Hindlimb muscle (tissue), 1 donor: Measurements from ENCODE around the gene GMCL2. TPM values are rescaled to one million over a fixed set of nuclear protein-coding genes. Genes with fewer than 3 reads are reported as not detected.

Experiments used
- DNase-seq: peaks from one replicate; pipeline ENCODE4 v3.0.0-alpha.2; 2013
- polyA plus RNA-seq: library from polyadenylated mRNA; unstranded; fragments of 120-200 nt; gene quantifications from one replicate; pipeline ENCODE4 v1.2.1, GENCODE V29; 2013; ENCODE audit not compliant: insufficient read length

The GMCL2 gene
- polyA plus RNA-seq, 1 donor, result not detected

DNA sequence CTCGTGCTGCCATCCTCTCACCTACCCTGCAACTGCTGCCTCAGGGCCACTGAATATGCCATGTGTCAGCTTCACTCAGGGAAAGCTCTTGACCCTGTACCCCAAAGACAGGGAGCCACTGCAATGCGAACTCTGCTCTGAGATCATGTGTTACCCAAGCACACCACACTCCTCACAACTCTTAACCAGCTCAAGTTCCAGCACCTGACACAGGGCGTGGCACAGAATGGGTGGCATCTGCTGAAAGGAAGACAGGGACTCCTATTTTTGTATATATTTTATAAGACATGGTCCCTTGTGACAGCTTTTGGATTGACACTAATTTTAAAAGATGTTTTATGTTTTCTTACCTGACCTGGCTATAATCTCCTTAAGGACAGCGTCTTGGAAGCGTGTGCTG lies 34.7 kb upstream of the GMCL2 start:
- DNase-seq, result no peak

DNA sequence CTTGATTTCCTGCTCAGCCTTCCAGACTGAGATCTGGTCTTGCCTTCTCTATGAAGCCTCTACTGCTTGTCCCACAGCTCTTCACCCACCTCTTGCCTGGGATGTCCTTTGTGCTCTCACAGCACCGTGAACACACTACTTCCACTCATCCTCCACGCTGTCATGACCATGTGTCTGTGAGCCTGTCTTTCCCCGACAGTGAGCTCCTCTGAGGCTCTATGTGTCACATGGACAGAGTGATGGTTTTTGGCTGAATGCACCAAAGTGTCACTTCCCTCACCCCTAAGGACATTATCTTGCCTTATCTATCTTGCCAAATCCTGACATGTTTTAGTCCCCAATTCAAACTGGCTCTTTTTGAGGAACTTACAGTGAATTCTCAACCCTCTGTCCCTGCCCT lies 34.1 kb upstream of the GMCL2 start:
- DNase-seq, result no peak

DNA sequence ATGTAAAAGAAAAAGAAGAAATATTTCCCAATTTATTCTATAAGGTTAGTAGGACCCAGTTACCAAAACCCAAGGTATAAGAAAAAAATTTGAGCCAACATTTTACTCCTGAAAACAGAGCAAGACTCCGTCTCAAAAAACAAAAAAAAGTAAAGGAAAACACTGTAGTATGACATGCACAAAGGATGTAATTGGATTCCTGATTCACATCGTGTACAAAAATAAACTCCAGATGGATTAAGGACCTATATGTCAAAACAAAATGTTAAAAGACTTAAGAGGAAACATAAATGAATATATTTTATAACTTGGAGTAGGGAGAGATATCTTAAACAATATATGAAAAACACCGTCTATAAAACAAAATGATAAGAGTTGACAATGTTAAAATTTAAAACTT lies 31.7 kb upstream of the GMCL2 start:
- no peak for DNase-seq

DNA sequence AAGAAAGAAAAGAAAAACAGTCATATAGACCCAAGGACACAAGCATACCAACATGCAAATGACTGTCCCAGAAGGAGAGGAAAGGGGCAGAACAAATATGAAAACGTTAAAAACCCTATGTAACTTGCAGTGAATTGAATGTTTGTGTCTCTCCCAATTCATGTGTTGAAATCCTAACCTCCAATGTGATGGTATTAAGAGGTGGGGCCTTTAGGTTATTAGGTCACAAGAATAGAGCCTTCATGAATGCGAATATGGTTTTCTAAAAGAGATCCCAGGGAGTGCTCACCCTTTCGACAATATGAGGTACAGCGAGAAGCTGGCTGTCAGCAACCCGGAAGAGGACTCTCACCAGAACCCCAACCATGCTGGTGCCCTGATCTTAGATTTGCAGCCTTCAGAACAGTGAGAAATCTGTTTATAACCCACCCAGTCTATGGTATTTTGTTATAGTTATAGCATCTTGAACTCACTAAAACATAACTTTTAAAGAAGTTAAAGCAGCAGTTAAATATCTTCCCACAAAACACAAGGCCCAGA lies 31.1 kb upstream of the GMCL2 start:
- no peak for DNase-seq

DNA sequence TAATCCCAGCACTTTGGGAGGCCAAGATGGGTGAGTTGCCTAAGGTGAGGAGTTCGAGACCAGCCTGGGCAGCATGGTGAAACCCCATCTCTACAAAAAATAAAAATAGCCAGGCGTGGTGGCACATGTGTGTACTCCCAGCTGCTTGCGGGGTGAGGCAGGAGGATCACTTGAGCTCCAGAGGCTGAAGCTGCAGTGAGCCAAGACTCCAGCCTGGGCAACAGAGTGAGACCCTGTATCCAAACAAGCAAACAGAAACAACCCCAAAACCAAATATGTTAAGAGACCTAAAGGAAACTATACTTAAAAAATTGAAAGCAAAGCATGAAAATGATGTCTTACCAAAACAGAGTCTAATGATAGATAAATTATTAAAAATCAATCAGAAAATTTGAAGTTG lies 29.6 kb upstream of the GMCL2 start:
- DNase-seq, result no peak

DNA sequence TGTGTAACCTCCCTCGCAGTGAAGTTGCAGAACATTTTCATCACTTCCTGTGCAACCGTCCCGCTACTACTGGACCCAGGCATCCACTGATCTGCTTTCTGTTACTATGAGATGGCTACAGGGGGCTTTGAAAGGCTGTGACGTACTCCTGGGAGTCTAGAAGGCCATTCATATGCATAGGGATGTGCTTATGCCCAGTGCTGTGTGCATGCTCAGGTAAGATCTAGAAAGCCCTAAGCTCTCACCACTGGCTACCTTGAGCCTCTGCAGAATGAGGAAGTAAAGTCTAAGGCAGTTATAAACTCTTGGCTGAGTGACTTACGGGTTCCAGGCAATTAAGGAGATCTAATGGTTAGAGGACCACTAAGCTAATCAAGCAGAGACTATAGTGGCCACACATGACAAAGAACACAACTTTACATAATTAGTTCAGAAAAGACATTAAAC lies 28.9 kb upstream of the GMCL2 start:
- no peak for DNase-seq

DNA sequence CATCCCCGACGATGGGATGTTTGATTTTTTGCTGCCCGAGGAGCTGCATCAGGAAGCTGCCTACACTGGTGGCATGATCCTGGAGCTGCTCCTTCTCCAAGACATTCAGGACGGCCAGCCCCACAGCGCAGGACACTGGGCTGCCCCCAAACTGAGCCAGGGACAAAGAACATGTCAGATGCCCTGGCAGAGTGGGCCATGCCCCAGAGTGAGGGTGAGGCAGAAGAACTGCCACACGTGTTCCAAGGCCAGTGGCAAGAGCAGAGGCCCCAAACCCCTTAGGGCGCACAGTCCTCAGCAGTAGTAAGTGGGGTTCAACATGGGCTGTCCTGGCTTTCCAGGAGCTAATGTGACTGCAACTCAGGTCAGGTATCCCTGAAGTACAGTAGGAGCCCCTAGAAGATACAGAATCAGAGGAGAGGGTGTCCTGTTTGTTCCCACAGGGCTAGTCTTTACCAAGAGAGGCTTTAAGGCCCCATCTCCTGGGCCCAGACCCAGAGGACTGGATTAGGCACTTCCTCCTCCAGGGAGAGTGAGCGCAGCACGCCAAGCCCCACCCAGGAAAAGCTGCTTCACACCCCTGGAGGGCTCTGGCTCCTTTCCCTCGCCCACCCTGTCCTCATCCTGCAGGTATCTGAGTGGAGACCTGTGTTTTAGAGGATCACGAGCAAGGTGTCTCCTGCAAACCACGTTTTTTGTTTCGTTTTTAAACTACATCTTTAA lies 28.3 kb upstream of the GMCL2 start:
- no peak for DNase-seq

DNA sequence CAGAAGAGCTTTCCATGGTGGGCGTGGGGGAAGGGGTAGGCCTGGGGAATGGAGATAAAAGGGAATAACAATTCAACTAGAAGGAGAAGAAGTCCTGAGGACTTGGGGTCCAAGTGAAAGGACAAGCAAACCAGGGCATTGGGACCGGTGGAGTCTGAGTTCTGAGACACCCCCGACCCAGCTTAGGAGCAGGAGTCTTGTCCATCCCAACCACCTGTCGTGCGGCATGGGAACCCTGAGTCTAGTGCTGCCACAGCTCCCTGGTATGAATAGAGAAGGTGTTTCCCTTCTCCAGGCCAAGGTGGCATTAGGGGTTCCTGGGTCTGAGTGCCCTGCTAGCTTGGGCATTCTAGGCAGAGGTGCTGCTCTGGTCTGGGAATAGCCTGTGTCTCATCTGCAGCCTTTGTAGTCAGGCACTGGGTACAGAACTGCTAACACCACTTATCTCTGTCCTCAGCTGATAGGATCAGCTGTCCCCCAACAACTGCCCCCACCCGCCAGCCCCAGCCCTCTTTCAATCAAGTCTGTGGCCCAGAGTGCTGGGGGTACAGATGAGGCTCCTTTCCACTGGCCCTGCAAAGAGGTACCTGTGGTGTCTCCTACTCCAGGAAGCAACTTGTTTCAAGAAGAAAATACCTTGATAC lies 27.1 kb upstream of the GMCL2 start:
- no peak for DNase-seq

DNA sequence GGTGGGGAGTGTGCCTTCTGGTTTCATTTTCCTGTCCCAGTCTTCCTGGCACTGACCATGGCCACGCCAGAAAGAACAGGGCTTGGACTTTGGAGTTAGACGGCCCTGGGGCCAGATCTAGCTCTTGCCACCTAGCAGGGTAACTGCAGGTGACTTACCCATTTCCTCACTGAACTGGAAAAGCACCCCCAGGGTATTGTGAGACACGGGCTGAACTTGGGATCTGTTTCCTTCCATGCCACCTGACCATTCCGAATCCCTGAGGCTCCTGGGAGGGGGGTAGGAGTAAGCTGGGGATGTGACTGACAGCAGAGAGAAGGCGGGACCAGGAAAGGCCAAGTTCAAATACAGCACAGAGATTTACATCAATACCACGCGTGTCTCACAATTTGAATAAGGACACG lies 26.6 kb upstream of the GMCL2 start:
- no peak for DNase-seq

DNA sequence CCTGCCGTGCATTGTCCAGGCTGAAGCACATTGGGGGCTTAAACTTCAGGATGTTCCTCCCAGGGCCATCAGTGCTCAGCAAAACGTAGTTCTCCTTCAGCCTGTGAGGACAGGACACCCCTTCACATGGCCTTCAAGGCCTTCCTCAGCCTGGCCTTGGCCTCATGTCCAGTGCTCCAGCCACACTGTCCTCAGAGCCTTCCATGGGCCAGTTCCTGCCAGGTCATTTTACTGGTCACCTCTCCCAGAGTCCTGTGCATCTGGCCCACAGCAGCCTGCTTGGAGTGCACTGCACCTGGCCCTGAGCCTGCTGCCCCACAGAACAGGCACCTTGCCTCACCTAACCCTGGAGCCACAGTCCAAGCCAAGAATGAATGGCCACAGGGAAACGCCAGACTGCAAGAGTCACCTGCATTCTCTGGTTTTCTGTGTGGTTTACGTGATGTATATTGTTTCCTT lies 25.9 kb upstream of the GMCL2 start:
- no peak for DNase-seq

DNA sequence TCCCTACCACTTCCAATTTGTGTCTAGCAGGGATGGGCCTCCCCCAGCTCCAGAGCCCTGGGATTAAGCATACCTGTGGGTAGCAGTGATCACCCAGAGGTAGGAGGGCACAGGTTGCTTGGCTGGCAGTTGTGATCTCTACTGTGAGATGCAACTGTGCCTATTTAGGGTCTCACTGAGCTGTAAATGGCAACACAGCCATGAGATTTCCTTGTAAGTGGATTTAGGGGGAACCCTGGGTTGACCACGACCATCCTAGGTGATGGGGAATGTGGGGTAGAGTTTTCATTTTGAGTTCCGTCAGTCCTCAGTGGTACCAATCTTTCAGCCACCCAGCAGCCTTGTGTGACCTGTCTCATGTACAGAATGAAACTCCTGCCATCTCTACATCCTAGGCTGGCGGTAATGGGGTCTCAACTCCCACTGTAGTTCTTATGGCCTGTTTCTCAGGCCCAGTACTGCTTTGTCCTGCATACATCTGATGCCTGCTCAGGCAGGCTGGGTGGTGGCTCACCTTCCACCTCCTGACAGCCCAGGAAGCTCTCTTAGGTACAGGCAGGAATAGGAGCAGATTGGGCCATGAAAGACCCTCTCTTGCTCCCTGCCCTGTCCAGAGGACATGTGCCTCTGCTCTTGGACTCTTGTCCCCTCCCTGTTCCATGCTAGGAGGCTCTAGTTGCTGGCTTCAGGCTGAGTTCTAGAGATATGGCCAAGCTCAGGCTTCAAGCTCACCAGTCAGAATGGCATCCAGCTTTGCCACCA lies 25.3 kb upstream of the GMCL2 start:
- DNase-seq, result no peak

DNA sequence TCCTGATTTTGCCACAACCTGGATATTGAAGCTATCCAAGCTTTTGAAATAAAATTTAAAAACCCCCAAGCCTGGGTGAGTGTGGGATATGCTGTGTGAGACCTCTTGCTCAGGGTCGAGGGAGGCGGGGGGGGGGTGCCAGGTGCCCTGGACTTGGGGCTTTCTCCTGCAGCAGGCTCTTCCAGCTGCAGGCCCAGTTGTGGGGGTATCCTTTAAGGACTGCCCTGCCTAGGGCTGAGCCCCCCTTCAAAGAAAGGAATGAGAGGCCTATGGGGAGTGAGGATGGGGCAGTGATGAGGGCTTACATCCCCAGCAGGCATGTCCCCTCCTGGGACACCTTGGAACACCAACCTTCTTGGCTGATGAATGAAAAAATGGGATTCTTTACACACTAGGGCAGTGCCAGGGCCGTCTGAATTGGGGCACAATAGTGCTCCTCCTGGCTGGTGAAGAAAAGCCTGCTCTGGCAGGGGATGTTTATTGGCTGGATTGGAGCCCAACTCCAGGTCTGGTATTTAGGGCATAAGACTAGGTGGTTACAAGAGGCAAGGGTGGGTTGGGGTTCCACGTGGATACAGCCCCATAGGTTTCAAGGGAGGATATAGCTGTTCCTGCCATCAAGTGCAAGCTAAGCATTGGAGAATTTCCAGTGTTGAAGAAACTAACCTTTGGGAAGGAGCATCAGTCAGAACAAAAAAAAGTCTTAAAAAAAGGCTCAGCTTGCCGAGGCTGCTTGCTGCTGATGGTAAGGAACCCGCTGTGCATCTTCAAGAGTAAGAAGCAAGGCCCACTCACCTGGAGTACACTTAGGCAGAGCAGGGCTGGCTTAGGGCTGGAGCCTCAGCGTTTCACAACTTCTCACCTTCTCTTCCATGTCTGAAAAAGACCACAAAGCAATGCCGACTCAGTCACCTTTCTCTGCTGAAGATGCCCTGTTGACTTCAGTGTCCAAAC lies 24.2 kb upstream of the GMCL2 start:
- no peak for DNase-seq

DNA sequence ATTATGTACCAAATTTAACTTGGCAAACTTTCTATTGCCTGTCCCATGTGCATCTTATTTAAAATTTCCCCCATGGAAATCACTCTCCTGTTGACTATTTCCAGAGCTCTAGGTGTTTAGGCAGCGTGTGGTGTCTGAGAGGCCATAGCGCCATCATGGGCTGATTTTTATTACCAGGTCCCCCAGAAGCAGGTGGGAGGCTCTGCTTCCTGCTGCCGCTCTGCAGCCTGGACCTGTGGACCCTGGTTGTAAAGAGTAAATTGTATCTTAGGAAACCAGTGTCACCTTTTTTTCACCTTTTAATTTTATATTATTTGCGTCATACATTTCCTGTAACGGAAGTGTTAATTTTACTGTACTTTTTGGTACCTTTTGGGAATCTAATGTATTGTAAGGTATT lies 23.5 kb upstream of the GMCL2 start:
- no peak for DNase-seq

DNA sequence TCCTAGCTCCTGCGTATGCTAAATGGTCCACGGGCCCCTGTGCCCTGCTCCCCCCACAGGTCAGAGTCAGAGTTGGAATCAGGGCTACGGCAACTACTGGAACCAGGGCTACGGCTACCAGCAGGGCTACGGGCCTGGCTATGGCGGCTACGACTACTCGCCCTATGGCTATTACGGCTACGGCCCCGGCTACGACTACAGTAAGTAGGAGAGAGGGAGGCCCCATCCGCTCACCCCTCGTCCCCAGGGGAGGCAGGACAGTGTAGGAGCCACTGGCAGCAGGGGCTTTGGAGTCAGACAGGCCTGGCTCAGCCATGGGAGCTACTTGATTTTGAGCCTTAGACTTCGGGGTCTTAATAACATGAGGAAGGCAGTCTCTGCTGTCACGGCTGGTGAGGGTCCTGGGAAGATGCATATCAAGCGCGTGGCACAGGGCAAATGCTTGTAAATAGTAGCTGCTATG lies 22.9 kb upstream of the GMCL2 start:
- DNase-seq, result no peak

DNA sequence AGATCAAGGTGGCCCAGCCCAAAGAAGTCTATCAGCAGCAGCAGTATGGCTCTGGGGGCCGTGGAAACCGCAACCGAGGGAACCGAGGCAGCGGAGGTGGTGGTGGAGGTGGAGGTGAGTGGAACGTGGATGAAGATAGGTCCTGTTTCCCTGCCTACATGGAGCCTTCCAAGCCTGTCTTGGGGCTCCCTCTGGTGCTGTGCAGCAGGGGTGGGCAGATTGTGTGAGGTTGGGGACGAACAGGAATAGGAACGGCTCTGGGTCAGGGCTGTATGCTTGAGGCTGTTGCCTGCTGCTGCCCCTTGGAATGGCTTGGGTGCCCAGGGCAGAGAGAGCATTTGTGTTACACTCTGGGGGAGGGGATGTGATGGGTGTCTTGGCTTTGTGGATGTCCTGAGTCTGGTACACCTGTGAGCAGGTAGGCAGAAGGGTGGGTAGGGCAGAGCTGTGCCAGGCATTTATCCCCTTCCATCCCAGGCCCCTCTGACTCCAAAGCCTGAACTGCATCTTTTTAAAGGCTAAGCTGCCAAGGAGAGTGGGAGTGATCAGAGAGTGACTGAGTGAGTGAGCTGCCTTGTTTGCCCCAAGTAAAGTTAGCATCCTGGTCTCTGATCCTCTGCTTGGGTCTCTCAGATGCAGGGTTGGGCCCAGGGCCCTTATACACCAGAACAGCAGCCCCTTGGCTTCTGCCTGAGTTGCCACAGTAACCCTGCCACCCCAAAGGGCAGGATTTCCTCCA lies 22.3 kb upstream of the GMCL2 start:
- no peak for DNase-seq

DNA sequence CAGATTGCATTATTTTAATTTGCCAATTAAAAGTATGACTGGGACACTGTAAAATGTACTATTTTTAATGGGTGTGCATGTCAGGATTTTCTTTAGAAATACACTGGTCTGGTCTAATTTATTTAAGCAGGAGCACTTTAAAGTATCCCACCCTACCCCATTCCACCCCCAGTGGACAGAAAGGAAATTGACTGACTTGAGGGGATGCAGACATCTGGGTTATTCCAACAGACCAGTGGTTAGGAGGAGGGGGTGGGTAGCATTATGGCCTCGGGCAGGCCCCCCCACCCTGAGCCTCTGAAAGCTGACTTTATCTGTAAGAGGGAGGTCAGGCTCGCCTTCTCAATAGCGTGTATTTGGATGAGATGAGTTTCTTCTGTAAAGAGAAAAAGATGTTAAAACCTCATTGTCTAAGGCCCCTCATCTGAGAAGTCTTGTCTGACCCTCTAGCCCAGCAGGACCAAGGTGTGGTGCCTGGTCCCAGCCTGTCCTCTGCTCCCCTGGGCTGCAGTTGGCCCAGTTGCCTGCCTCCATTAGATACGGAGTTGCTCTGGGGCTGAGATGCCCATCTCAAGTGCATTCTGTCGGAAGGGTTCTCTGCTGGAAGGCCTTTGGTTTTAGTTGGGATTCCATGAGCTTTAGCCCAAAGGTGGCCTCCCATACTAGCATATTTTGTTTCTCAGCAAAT lies 21.5 kb upstream of the GMCL2 start:
- DNase-seq, result no peak

DNA sequence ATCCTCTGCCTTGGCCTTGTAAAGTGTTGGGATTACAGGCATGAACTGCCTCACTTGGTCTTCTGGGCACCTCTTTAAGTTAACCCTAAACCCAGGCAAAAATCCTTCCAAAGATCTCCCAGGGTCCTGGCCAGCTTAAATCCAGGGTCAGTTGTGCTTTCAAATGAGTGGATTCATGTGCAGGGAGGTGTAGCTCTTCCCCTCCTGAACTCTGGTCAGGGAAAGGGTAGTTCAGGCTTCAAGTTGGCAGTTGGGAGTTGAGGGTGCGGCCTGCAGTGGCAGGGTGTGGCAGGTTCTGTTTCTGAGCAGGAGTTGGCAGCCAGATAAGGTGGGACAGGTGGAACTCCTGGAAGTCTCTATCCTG lies 20.7 kb upstream of the GMCL2 start:
- DNase-seq, result no peak

DNA sequence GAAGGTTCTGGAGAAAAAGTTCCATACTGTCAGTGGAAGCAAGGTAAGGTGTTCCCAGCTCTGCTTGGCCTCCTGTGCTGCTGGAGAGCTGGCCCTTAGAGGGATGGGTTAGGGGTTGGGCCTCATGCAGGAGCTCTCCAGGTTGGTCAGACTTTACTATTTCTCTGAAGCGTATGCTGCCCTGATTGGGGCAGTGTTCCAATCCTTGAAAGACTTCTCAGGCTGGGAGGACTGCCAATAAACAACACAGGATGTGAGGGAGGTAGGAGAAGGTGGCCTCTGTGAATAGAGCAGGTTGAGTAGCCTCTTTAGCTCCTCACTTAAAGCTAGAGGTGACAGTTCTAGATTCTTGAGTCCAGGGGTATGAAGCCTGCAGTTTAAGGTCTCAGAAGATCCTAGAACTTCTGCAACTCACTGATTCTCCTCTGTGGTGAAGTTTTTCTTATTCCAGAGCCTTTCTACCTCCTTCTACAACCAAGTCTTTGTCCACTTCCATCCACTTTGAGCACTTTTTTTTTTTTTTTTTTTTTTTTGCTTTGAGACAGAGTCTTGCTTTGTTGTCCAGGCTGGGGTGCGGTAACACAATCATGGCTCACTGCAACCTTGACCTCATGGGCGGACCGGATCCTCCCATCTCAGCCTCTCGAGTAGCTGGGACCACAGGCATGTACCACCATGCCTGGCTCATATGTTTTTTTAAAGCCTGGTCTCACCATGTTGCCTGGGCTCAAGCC lies 20.2 kb upstream of the GMCL2 start:
- no peak for DNase-seq

DNA sequence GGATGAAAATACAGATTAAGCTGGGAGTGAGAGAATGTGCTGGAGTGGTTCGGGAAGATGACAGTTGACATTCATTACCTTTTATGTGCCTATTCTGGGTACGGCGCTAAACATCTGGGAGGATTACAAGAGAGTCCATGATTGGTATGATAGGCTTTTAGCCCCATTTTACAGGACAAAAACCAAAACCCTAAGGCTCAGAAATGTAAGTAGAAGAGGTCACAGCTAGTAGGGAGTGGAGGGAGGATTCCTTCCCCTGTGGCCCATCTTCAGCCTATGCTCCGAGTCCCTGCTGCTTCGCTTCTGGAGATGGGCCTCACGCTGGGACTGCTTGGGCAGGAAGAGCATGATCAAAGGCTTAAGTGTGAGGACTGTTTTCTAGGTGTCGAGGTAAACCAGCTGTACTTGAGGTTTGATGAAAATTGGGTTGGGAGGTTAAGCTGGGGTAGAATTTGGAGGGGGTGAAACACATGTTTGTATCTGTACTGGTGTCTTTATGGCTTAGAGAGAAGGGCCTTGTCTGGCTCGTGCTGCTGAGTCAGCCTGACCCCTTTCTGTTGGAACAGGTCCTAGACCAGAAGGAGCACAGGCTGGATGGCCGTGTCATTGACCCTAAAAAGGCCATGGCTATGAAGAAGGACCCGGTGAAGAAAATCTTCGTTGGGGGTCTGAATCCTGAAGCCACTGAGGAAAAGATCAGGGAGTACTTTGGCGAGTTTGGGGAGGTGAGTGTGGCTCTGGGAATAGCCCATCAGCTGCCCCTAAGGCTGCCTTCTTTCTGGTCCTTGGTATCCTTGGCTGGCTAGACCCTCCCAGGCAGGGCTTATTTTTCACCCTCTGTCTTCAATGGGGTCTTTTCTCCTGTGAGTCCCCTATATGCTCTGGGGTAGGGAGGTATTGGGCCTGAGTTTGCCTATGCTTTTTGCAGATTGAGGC lies 19.3 kb upstream of the GMCL2 start:
- no peak for DNase-seq
